Activated naive CD4-positive, alpha-beta T cell (primary cell): ENCODE measurements around the gene C10orf88.

Experiments
- DNase-seq, 4 experiments: peaks; one replicate each; lab custom pipeline; 2025; lab: John Stamatoyannopoulos, UW

C10orf88 gene, protein sequence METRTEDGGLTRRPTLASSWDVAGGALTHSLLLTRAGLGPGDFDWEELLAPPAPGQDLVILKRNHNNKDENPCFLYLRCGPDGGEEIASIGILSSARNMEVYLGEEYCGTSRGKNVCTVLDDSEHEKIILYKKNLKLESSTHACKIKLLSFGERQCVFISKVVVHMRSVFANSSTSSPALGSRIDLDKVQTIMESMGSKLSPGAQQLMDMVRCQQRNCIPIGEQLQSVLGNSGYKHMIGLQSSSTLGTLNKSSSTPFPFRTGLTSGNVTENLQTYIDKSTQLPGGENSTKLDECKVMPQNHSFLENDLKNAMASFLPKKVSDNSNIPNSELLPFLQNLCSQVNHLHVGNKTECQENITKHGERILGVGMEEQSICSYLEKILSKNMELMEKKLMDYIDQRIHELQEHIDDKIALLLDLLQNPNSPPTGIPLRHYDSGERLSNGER

GRCh38 chr10:122953902-122954730 is at the start of gene C10orf88:
C10orf88 (minus strand) TSS chr10:122954227; CDS start chr10:122954178, 49 bp downstream.
- peak; percentile 90 to 94 (median 94) for DNase-seq

GRCh38 chr10:123001370-123001769 is 47.3 kb upstream of the C10orf88 start:
- no peak for DNase-seq

GRCh38 chr10:123000155-123000554 is 46.1 kb upstream of the C10orf88 start:
- no peak for DNase-seq

DNA sequence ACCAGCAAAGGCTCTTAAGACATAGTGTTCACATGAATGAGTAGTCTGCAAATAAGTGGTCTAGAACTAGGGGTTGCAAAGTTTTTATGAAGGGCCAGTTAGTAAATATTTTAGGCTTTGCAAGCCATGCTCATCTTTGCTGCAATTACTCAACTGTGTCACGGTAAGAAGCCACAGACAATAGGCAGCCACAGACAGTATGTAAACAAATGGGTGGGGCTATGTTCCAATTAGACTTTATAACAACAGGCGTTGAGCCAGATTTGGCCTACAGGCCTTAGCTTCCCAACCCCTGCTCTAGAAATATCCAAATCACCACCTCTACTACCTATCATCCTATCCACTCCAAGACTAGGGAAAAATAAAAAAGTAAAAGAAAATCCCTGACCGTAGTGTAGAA is 45.3 kb upstream of the C10orf88 start:
- no peak for DNase-seq

DNA sequence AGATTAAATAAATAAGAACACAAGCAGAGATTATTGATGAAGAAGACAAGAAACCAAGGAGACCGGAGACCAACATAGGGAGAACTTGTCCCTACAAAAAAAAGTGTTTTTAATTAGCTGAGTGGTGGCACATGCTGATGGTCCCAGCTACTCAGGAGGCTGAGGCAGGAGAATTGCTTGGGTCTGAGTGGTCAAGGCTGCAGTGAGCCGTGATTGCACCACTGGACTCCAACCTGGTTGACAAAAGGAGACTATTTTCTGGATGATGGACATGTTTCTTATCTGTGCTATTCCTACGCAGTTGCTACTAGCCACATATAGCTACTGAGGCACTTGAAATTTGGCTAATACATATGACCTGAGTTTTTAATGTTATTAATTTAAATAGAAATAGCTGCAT is 44.9 kb upstream of the C10orf88 start:
- no peak for DNase-seq

- DNase-seq: no peak
These were observed 44.4 kb upstream of the C10orf88 start for GRCh38 chr10:122998360-122998917.

DNA sequence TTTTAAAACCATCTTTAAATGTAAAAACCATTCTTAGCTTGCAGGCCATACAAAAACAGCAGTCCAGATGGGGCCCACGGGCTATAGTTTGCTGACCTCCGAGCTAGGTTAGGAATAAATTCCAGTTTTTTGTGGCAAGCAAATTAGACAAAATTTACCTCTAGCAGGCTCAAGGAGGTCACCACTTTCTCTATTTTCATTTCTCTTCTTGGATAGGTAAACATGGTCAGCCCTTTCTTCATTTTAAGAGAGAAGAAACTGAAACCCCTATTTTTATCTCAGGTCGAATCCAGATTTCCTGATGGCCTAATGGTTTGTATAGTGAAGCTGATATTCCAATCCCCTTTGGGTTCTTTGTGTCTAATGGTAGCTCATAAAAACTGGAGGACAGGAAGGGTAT is 43.8 kb upstream of the C10orf88 start:
- no peak for DNase-seq

GRCh38 chr10:122995936-122996335 is 41.9 kb upstream of the C10orf88 start:
- no peak for DNase-seq

GRCh38 chr10:122993797-122994336 is 39.8 kb upstream of the C10orf88 start:
- DNase-seq: no peak

- no peak for DNase-seq
These were observed 38.1 kb upstream of the C10orf88 start for GRCh38 chr10:122992031-122992585.

DNA sequence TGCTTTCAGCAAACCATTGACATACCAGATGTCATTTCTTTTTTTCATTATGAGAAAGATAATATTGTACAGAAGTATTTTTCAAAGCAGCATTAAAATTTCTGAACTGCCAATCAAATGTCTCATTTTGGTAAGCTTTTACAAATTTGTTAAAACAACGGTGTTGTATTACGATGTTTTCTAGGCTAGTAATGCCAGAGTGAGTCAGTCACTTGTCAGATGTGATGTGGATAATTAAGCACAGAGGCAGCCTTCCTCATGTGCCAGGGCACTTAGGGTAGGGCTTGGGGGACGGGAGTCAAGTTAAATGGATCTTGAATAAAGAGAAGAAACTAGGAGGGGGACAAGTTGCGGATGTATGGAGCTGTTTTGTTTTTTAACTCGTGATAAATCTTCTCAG is 36.3 kb upstream of the C10orf88 start:
- DNase-seq: no peak

- DNase-seq: no peak
These were observed 34.5 kb upstream of the C10orf88 start for GRCh38 chr10:122988501-122988900.

DNA sequence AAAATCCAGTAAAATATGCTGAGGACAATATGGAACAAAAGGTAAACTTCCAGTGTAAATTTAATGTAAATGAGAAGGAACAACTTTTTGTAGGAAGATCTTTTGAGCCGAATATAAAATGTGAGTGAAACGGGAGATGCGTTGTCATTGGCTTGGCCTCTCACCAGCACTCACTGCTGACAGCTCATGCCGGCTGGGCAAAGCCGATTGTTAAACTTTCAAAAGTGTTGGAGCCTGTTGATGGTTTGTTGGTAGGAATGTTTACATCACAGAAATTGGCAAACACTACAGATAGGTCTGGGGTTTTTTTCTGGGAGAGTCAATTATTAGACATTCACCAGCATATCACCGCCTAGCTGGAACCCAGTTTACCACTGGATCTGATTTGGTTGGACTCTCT is 32.3 kb upstream of the C10orf88 start:
- no peak for DNase-seq

GRCh38 chr10:122984708-122985107 is 30.7 kb upstream of the C10orf88 start:
- DNase-seq: no peak

- DNase-seq: no peak
These were observed 29.9 kb upstream of the C10orf88 start for GRCh38 chr10:122983898-122984297.

GRCh38 chr10:122981066-122981464 is 27.0 kb upstream of the C10orf88 start:
- DNase-seq: no peak

DNA sequence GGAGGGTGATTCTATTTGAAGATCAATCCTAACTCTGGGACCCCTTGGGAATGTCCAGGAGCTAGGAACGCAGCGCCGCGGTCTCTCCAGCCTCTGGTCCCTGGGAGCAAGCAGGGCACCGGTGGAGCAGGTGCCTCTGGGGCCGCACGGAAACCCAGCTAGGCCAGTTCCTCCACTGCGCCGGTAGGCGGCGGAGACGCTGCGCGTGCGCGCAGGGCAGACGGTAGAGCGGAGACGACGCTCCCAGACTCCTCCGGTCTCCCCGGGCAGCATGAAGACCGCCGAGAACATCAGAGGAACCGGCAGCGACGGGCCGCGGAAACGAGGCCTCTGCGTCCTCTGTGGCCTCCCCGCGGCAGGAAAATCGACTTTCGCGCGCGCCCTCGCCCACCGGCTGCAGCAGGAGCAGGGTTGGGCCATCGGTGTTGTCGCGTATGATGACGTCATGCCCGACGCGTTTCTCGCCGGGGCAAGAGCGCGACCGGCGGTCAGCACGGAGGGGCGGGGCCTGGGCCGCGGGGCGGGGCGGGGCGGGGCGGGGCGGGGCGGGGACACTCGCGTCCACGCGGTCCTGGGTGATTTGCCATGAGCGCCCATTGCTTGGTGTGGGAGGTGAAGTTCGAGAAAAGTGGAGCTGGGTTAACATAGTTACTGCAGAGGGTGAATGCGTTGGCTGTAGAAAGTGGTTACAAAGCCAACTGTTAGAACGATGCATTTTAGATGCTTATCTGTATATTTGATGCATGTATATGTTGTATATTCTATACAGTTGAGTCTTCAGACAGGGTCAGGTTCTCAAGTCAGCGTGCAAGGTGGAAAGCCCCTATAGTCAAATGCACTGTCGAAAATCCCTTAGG is 26.4 kb upstream of the C10orf88 start, which contains the start of gene PSTK:
Gene PSTK, plus strand, starts transcription at position 193 of the 857 bp plus-strand sequence. Its CDS starts 79 bp downstream, at position 272.
- peak; percentile 69 to 89 (median 76) for DNase-seq

- DNase-seq: no peak
These were observed 20.6 kb upstream of the C10orf88 start for GRCh38 chr10:122974543-122975064.

DNA sequence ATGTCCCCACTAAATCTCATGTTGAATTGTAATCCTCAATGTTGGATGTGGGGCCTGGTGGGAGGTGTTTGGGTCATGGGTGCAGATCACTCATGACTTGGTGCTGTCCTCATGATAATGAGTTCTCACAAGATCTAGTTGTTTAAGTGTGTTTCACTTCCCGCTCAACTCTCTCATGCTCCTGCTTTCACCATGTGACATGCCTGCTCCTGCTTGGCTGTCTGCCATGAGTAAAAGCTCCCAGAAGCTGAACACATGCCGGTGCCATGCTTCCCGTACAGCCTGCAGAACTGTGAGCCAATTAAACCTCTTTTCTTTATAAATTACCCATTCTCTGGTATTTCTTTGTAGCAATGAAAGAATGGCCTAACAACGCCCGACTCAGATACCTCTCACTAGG is 20.0 kb upstream of the C10orf88 start:
- no peak for DNase-seq

DNA sequence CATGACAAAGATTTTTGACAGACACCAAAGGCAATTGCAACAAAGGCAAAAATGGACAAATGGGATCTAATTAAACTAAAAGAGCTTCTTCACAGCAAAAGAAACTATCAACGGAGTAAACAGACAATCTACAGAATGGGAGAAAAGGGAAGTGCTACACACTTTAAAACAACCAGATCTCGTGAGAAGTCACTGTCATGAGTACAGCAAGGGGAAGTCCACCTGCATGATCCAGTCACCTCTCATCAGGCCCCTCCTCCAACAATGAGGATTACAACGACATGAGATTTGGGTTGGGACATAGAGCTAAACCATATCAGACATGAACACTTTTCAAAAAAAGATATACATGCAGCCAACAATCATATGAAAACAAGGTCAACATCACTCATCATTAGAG is 14.7 kb upstream of the C10orf88 start:
- DNase-seq: no peak

- no peak for DNase-seq
These were observed 12.9 kb upstream of the C10orf88 start for GRCh38 chr10:122966879-122967278.
